Neural crest cell (in vitro differentiated cells): ENCODE measurements around the gene DLG1. TPM values are rescaled to one million over a fixed set of nuclear protein-coding genes. Genes with fewer than 3 reads are reported as not detected.

Experiments
- DNase-seq: peaks from one replicate; pipeline ENCODE4 v3.0.0; 2021; ENCODE audit warnings: low read depth, mixed read lengths, low spot score
- H3K27ac Mint-ChIP-seq: one replicate; pipeline ENCODE4 v1.8.0; 2021; ENCODE audit warnings: mild to moderate bottlenecking, mixed read lengths; ENCODE audit not compliant: unreplicated experiment
- H3K27me3 Mint-ChIP-seq: 2 replicates; pipeline ENCODE4 v1.8.0; 2021; ENCODE audit warnings: low read depth, mild to moderate bottlenecking, mixed read lengths
- H3K36me3 Mint-ChIP-seq: 2 replicates; pipeline ENCODE4 v1.8.0; 2021; ENCODE audit warnings: low read depth, mild to moderate bottlenecking, mixed read lengths
- H3K4me1 Mint-ChIP-seq: 2 replicates; pipeline ENCODE4 v1.8.0; 2021; ENCODE audit warnings: mixed read lengths
- H3K4me3 Mint-ChIP-seq: one replicate; pipeline ENCODE4 v1.8.0; 2021; ENCODE audit warnings: mild to moderate bottlenecking, mixed read lengths
- H3K9me3 Mint-ChIP-seq: 2 replicates; pipeline ENCODE4 v1.8.0; 2021; ENCODE audit warnings: mixed read lengths
- CTCF ChIP-seq: fragments of 200-600 bp; sonication (generic); conservative IDR thresholded peaks from 2 replicates; pipeline ENCODE4 v1.5.0; 2021; ENCODE audit warnings: antibody characterized with exemption, mild to moderate bottlenecking
- total RNA-seq: library from RNA; stranded (reverse); gene quantifications from 2 replicates; pipeline ENCODE4 v1.2.1, GENCODE V29; 2021

Gene DLG1
- total RNA-seq, 1 donor from 2014 or later, result 95.5 TPM

GRCh38 chr3:197329382-197329781 is 31.0 kb upstream of the DLG1 start:
- Mint-ChIP-seq H3K4me3 (no peak overlapping the region), H3K4me1 (peaks cover 23% of the 10 kb centered on the region), H3K27ac (no peak overlapping the region), H3K9me3 (peaks cover 2% of the 10 kb centered on the region), H3K36me3 (no peaks in the 10 kb centered on the region), H3K27me3 (no peaks in the 10 kb centered on the region)
- no peak for TF ChIP-seq CTCF
- DNase-seq, result no peak

- H3K36me3 Mint-ChIP-seq, result no peaks in the 10 kb centered on the region
- H3K9me3 Mint-ChIP-seq, result peaks cover 2% of the 10 kb centered on the region
- peaks cover 14% of the 10 kb centered on the region for H3K4me1 Mint-ChIP-seq
- H3K27ac Mint-ChIP-seq, result no peak overlapping the region
- TF ChIP-seq CTCF, result no peak
- H3K4me3 Mint-ChIP-seq, result no peak overlapping the region
- H3K27me3 Mint-ChIP-seq, result no peaks in the 10 kb centered on the region
- DNase-seq, result no peak
Observed at GRCh38 chr3:197328198-197328597, 29.8 kb upstream of the DLG1 start.

- Mint-ChIP-seq H3K27me3 (no peaks in the 10 kb centered on the region), H3K4me1 (peaks cover 10% of the 10 kb centered on the region), H3K4me3 (no peak overlapping the region), H3K9me3 (peaks cover 2% of the 10 kb centered on the region), H3K36me3 (no peaks in the 10 kb centered on the region), H3K27ac (no peak overlapping the region)
- TF ChIP-seq CTCF, result no peak
- no peak for DNase-seq
Observed at GRCh38 chr3:197327701-197328100, 29.3 kb upstream of the DLG1 start.

GRCh38 chr3:197325773-197326172 is 27.4 kb upstream of the DLG1 start:
- Mint-ChIP-seq H3K27ac (no peak overlapping the region), H3K4me3 (no peak overlapping the region), H3K4me1 (peaks cover 6% of the 10 kb centered on the region), H3K9me3 (peaks cover 2% of the 10 kb centered on the region), H3K36me3 (no peaks in the 10 kb centered on the region), H3K27me3 (no peaks in the 10 kb centered on the region)
- no peak for DNase-seq
- no peak for TF ChIP-seq CTCF

- Mint-ChIP-seq H3K27me3 (no peaks in the 10 kb centered on the region), H3K36me3 (no peaks in the 10 kb centered on the region), H3K4me1 (peaks cover 6% of the 10 kb centered on the region), H3K4me3 (no peak overlapping the region), H3K27ac (no peak overlapping the region), H3K9me3 (peaks cover 5% of the 10 kb centered on the region)
- DNase-seq, result no peak
- no peak for TF ChIP-seq CTCF
Observed at GRCh38 chr3:197322149-197322548, 23.7 kb upstream of the DLG1 start.

GRCh38 chr3:197320582-197320981 is 22.2 kb upstream of the DLG1 start:
- no peaks in the 10 kb centered on the region for H3K27me3 Mint-ChIP-seq
- no peak for DNase-seq
- no peak for TF ChIP-seq CTCF
- H3K4me3 Mint-ChIP-seq, result no peak overlapping the region
- H3K36me3 Mint-ChIP-seq, result no peaks in the 10 kb centered on the region
- peaks cover 5% of the 10 kb centered on the region for H3K9me3 Mint-ChIP-seq
- H3K27ac Mint-ChIP-seq, result no peak overlapping the region
- H3K4me1 Mint-ChIP-seq, result peaks cover 8% of the 10 kb centered on the region
